ENCODE measurements around the gene SNX9. TPM values are rescaled to one million over a fixed set of nuclear protein-coding genes. Genes with fewer than 3 reads are reported as not detected.

SNX9 gene
- total and polyA plus RNA-seq, 3 donors from 2014 or later: 26.0 to 32.6 (median 30.1) TPM

GRCh38 chr6:157821342-157822033 lies 1.6 kb upstream of the SNX9 start:
- TF ChIP-seq, protein P1, sequence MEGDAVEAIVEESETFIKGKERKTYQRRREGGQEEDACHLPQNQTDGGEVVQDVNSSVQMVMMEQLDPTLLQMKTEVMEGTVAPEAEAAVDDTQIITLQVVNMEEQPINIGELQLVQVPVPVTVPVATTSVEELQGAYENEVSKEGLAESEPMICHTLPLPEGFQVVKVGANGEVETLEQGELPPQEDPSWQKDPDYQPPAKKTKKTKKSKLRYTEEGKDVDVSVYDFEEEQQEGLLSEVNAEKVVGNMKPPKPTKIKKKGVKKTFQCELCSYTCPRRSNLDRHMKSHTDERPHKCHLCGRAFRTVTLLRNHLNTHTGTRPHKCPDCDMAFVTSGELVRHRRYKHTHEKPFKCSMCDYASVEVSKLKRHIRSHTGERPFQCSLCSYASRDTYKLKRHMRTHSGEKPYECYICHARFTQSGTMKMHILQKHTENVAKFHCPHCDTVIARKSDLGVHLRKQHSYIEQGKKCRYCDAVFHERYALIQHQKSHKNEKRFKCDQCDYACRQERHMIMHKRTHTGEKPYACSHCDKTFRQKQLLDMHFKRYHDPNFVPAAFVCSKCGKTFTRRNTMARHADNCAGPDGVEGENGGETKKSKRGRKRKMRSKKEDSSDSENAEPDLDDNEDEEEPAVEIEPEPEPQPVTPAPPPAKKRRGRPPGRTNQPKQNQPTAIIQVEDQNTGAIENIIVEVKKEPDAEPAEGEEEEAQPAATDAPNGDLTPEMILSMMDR (IDR thresholded peaks at IDR 0.05): no peak
- no peak for TF ChIP-seq POLR2A (IDR thresholded peaks at IDR 0.05)
- Histone ChIP-seq H3K36me3 (ENCODE audit: low read depth, missing control alignments) (no peaks in the 10 kb centered on the region), H3K4me1 (no peaks in the 10 kb centered on the region), H3K27ac (no peak overlapping the region), H3K27me3 (no peaks in the 10 kb centered on the region), H3K4me3 (no peak overlapping the region), H3K9me3 (no peaks in the 10 kb centered on the region)
- no peak for DNase-seq
- WGBS, 2 donors: 64 to 77% methylated on average over 6 of the region's 6 CpGs
- intact Hi-C loops (cut with DNase I; ENCODE audit: low total_unique reads): no loop called here

DNA sequence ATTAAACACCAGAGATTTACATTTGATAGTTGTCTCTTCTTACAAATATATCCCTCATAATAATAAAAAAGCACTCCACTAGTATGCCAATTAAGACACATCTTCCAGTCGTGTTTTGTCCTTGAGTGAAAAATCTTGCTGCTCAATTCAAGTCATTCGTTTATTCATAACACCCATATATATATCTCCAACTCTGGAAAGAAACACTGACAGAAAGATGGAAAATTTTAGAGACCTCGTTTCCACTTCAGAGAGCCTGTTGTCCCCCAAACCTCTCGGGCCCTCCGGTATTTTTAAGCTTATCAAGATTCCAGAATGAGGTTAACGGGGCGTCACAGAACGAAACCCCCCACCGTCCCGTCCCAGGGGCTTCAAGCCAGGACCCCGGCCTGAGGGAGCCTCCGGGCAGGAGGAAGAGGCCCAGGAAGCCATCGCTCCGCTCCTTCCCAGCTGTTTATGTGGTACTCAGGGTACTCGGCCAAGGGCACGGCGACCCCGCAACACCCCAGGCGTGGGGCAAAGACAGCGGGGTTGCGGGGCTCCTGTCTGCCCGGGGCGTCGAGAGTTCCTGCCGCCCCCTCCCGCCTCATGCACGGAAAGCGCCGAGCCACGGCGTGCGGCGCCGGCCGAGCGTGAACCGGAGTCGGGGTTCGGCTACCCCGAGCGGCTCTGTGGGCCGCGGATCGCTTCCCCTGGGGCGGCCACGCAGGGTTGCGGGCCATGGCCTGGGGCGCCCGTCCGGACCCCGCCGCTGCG lies 623 bp upstream of the SNX9 start:
- no peak for TF ChIP-seq POLR2A (IDR thresholded peaks at IDR 0.05)
- TF ChIP-seq, protein P1 (IDR thresholded peaks at IDR 0.05): no peak
- H3K36me3 ChIP-seq (ENCODE audit: low read depth, missing control alignments): no peaks in the 10 kb centered on the region
- intact Hi-C loops (cut with DNase I; ENCODE audit: low total_unique reads): no loop called here
- peak overlapping the region; percentile 64 to 97 for H3K4me3 ChIP-seq
- no peaks in the 10 kb centered on the region for H3K27me3 ChIP-seq
- no peaks in the 10 kb centered on the region for H3K4me1 ChIP-seq
- DNase-seq: peak; percentile 49
- peak overlapping the region; percentile 87 to 98 for H3K27ac ChIP-seq
- no peaks in the 10 kb centered on the region for H3K9me3 ChIP-seq
- WGBS, 2 donors: 4 to 6% methylated on average over 12 to 38 of the region's 53 CpGs

DNA sequence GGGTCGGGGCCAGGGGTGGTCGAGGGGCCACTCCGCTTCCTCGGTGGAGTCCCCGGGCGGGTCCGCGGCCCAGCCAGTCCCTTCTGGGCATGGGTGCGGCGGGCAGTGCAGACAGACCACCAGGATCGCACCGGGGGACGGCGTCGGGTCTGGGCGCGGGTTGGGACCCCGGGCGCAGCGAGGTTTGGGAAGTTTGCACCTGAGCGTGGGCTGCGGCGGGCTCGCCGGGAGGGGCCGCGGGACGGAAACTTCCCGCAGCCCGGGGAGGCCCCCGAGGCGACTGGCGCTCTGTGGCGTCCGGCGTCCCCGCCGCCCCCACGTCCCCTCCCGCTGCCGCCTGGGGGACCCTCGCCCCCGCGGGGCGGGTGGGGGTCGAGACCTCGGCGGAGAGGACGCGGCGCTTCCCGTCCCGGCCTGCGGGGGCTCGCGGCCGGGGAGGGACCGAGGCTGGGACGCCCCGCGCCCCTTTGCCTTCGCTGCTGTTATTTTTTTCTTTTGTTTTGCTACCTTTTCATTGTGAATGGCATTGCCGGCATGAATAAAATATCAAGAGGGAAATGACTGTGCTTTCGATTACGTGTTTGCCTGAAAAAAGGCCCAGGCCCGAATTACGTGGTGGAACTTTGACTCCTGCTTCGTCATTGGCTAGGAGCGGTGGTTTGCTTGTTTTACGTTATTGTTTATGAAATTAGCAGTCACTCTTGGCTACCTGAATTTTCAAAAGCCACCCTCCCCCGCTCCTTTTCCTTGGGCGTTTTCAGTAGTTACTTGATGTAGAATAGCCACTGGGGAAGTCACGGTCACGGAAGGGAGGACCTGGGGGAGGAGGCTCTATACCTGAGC lies 703 bp downstream of the SNX9 start:
- no peaks in the 10 kb centered on the region for H3K27me3 ChIP-seq
- no peaks in the 10 kb centered on the region for H3K36me3 ChIP-seq (ENCODE audit: low read depth, missing control alignments)
- no peaks in the 10 kb centered on the region for H3K4me1 ChIP-seq
- intact Hi-C loops (cut with DNase I; ENCODE audit: low total_unique reads): no loop called here
- TF ChIP-seq POLR2A (IDR thresholded peaks at IDR 0.05): no peak
- TF ChIP-seq, protein P1 (IDR thresholded peaks at IDR 0.05): no peak
- 0% methylated on average over 24 to 71 of the region's 74 CpGs for WGBS, 2 donors
- peak overlapping the region; percentile 93 to 97 for H3K4me3 ChIP-seq
- H3K9me3 ChIP-seq: no peaks in the 10 kb centered on the region
- peak overlapping the region; percentile 97 to 98 for H3K27ac ChIP-seq
- peak; percentile 72 for DNase-seq

DNA sequence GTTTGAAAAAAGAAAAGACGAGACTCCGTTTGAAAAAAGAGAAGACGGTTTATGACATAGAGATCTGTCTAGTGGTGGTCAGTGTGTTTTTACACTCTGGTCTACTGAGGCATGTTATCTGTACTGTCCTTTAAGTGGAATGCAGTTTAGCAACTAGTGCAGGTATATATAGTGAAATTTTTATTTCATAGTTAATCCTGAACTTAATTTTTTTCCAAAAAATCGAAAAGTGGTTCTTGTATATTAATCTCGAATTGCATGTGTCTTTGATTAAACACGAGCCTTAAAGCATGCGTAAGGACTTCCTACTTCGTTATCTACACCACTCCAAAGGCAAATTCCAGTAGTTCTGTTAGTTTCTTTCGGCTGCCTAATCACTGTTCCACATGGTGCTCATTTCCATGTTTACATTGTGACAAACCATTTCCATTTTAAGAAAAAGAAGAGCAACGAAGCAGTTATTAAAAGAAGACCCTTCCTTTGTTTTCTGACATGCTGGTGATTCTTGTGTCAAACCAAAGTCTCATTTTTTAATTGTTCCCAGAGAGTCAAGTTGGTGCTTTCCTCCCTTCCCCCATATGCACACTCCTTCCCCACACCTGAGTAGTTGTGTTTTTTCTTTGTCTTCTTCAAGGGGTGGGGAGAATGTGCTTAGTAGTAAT lies 2.3 kb downstream of the SNX9 start:
- TF ChIP-seq, protein P1 (IDR thresholded peaks at IDR 0.05): no peak
- TF ChIP-seq POLR2A (IDR thresholded peaks at IDR 0.05): no peak
- Histone ChIP-seq H3K27me3 (no peaks in the 10 kb centered on the region), H3K36me3 (ENCODE audit: low read depth, missing control alignments) (no peaks in the 10 kb centered on the region), H3K4me1 (peaks cover 2% of the 10 kb centered on the region), H3K4me3 (no peak overlapping the region), H3K27ac (no peak overlapping the region), H3K9me3 (no peaks in the 10 kb centered on the region)
- intact Hi-C loops (cut with DNase I; ENCODE audit: low total_unique reads): no loop called here
- no peak for DNase-seq
- WGBS, 2 donors: 51 to 60% methylated on average over 10 of the region's 10 CpGs
